Endothelial cell (in vitro differentiated cells): ENCODE results near the gene PPP1R15A. TPM values are rescaled to one million over a fixed set of nuclear protein-coding genes. Genes with fewer than 3 reads are reported as not detected.
A peak's percentile ranks its signal among the peaks of the same experiment; 100 is the strongest.
"Not testable (repeated sequence)": the region's sequence is repeated elsewhere in the genome, so short reads cannot be mapped to it uniquely, and the experiment has no call there.

Experiments
- DNase-seq: peaks from one replicate; pipeline ENCODE4 v3.0.0; 2021; ENCODE audit warnings: low spot score
- H3K27ac Mint-ChIP-seq: one replicate; pipeline ENCODE4 v1.8.0; 2021; ENCODE audit warnings: mixed read lengths, inconsistent platforms; ENCODE audit not compliant: unreplicated experiment
- H3K27me3 Mint-ChIP-seq: one replicate; pipeline ENCODE4 v1.8.0; 2021; ENCODE audit warnings: mild to moderate bottlenecking, moderate library complexity, mixed read lengths, inconsistent platforms; ENCODE audit not compliant: unreplicated experiment
- H3K36me3 Mint-ChIP-seq: one replicate; pipeline ENCODE4 v1.8.0; 2021; ENCODE audit warnings: mild to moderate bottlenecking, low read depth, mixed read lengths, inconsistent platforms; ENCODE audit not compliant: unreplicated experiment
- H3K4me1 Mint-ChIP-seq: one replicate; pipeline ENCODE4 v1.8.0; 2021; ENCODE audit warnings: mild to moderate bottlenecking, mixed read lengths, inconsistent platforms; ENCODE audit not compliant: unreplicated experiment
- H3K4me3 Mint-ChIP-seq: one replicate; pipeline ENCODE4 v1.8.0; 2021; ENCODE audit warnings: mild to moderate bottlenecking, mixed read lengths, inconsistent platforms; ENCODE audit not compliant: unreplicated experiment
- H3K9me3 Mint-ChIP-seq: one replicate; pipeline ENCODE4 v1.8.0; 2021; ENCODE audit warnings: mixed read lengths, inconsistent platforms; ENCODE audit not compliant: unreplicated experiment
- CTCF ChIP-seq: fragments of 200-600 bp; sonication (generic); IDR thresholded peaks from one replicate; pipeline ENCODE4 v1.5.0; 2021; ENCODE audit warnings: antibody characterized with exemption; ENCODE audit not compliant: unreplicated experiment
- total RNA-seq: library from RNA; stranded (reverse); fragmentation: NEBNext Ultra II Directional; extraction: Animal tissue kit (Norgen Biotek cat#: 25700); gene quantifications from one replicate; pipeline ENCODE4 v1.2.1, GENCODE V29; 2021; ENCODE audit not compliant: unreplicated experiment

PPP1R15A gene
- total RNA-seq, 1 donor from 2014 or later: 65.8 TPM

DNA sequence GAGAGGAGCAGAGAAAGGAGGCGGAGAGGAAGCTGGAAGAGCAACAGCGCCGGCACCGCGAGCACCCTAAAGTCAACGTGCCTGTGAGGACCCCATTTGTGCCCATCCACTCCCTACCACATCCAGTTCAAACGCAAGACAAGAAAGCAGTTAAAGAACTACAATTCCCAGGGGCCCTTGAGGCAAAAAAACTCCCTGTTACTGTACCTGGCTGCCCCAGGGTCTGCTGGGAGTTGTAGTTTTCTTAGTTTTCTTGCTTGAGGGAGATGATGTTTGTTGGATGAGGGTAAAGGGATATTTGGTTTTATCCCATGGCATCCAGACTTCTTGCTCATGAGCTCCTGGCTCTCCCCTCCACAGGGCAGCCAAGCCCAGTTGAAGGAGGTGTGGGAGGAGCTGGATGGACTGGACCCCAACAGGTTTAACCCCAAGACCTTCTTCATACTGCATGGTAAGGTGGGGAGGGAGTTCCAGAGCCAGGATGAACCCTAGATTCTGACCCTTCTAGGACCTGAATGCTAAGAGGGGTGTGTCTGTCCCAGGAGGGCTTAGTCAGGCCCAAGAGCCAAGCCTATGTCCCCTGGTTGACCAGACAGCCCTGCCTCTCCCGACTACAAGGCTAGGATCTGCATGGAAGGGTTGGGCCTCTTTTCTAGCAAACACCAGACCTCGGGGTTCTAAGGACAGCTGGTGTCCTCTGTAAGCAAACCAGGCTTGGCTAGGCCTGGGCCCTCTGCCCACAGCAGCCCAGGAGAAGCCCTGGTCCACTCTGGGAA is 41.1 kb downstream of the PPP1R15A start:
- DNase-seq: no peak
- peak overlapping the region; percentile 82 for H3K4me3 Mint-ChIP-seq
- no peak for TF ChIP-seq CTCF
- H3K36me3 Mint-ChIP-seq: peaks cover 44% of the 10 kb centered on the region
- no peaks in the 10 kb centered on the region for H3K27me3 Mint-ChIP-seq
- H3K27ac Mint-ChIP-seq: no peak overlapping the region
- H3K9me3 Mint-ChIP-seq: no peaks in the 10 kb centered on the region
- no peaks in the 10 kb centered on the region for H3K4me1 Mint-ChIP-seq

DNA sequence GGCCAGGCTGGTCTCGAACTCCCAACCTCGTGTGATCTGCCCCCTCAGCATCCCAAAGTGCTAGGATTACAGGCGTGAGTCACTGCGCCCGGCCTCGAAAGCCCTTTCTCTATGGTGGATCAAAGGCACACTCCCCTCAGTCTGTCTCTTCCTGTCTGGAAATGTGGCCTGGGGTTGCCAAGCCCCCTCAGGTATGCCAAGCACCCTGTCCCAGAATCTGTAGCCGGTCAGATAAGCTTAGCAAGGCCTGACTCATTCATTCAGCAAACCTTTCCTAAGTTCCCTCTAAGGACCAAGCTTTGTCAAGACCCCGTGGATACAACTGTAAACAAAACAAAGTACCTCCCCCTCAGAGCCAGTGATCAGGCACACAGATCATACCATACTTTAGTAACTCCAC is 42.0 kb downstream of the PPP1R15A start:
- peak overlapping the region; percentile 65 for H3K4me3 Mint-ChIP-seq
- H3K27me3 Mint-ChIP-seq: no peaks in the 10 kb centered on the region
- peaks cover 37% of the 10 kb centered on the region for H3K36me3 Mint-ChIP-seq
- no peaks in the 10 kb centered on the region for H3K9me3 Mint-ChIP-seq
- DNase-seq: no peak
- no peak overlapping the region for H3K27ac Mint-ChIP-seq
- no peak for TF ChIP-seq CTCF
- no peaks in the 10 kb centered on the region for H3K4me1 Mint-ChIP-seq

DNA sequence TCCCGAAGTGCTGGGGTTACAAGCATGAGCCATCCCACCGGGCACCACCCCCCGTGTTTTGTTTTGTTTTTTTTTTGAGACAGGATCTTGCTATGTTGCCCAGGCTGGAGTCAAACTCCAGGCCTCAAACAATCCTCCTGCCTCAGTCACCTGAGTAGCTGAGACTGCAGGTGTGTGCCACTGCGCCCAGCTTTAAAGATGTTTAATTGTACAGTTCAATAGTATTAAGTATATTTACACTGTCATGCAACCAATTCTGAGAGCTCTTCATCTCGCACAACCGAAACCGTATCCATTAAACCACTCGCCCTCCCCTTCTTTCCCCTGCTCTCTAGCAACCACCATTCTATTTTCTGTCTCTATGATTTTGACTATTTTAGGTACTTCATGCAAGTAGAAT is 43.5 kb downstream of the PPP1R15A start:
- no peak for TF ChIP-seq CTCF
- DNase-seq: no peak
- Mint-ChIP-seq H3K9me3 (no peaks in the 10 kb centered on the region), H3K36me3 (peaks cover 34% of the 10 kb centered on the region), H3K4me3 (no peak overlapping the region), H3K27ac (no peak overlapping the region), H3K4me1 (no peaks in the 10 kb centered on the region), H3K27me3 (peaks cover 2% of the 10 kb centered on the region)

GRCh38 chr19:48918071-48918470 is 45.9 kb downstream of the PPP1R15A start:
- TF ChIP-seq CTCF: no peak
- peaks cover 4% of the 10 kb centered on the region for H3K27me3 Mint-ChIP-seq
- DNase-seq: no peak
- no peaks in the 10 kb centered on the region for H3K4me1 Mint-ChIP-seq
- peaks cover 26% of the 10 kb centered on the region for H3K36me3 Mint-ChIP-seq
- no peak overlapping the region for H3K4me3 Mint-ChIP-seq
- H3K9me3 Mint-ChIP-seq: no peaks in the 10 kb centered on the region
- H3K27ac Mint-ChIP-seq: no peak overlapping the region

- Mint-ChIP-seq H3K4me1 (no peaks in the 10 kb centered on the region), H3K36me3 (peaks cover 27% of the 10 kb centered on the region), H3K4me3 (no peak overlapping the region), H3K27ac (no peak overlapping the region), H3K27me3 (peaks cover 5% of the 10 kb centered on the region), H3K9me3 (no peaks in the 10 kb centered on the region)
- no peak for TF ChIP-seq CTCF
- DNase-seq: peak; percentile 40
Observed at GRCh38 chr19:48918801-48919247, 46.6 kb downstream of the PPP1R15A start.

- H3K27ac Mint-ChIP-seq, H3K4me1 Mint-ChIP-seq, H3K9me3 Mint-ChIP-seq, H3K4me3 Mint-ChIP-seq, DNase-seq, H3K27me3 Mint-ChIP-seq: not testable (repeated sequence)
- peaks cover 24% of the 10 kb centered on the region for H3K36me3 Mint-ChIP-seq
Observed at GRCh38 chr19:48919271-48919670, 47.0 kb downstream of the PPP1R15A start.
